Ishikawa (cell line): ENCODE results near the gene FGGY.

Experiments used
- EP300 ChIP-seq: IDR thresholded peaks from 2 replicates; pipeline ENCODE4 v1.6.1; 2012; ENCODE audit warnings: borderline replicate concordance
- REST ChIP-seq: IDR thresholded peaks from 2 replicates; pipeline ENCODE4 v1.6.1; 2012; ENCODE audit warnings: low read depth, mild to moderate bottlenecking
- ZBTB7A ChIP-seq: IDR thresholded peaks from 2 replicates; pipeline ENCODE4 v1.6.1; 2012; ENCODE audit warnings: low read depth

GRCh38 chr1:59309392-59309791, 12.5 kb downstream of the FGGY start:
- no peak for TF ChIP-seq EP300
- no peak for TF ChIP-seq REST
- no peak for TF ChIP-seq ZBTB7A
